ENCODE measurements around the gene MAP1LC3A. TPM values are rescaled to one million over a fixed set of nuclear protein-coding genes. Genes with fewer than 3 reads are reported as not detected.
A peak's percentile ranks its signal among the peaks of the same experiment; 100 is the strongest.

MAP1LC3A gene
- total and polyA plus RNA-seq, 5 experiments from 2014 or later = 0.94 to 2.4 (median 1.6) TPM

- peak in 4 of 10 donors; percentile 12 to 66 (median 26) for DNase-seq
- H3K27me3 Mint-ChIP-seq = no peaks in the 10 kb centered on the region
- H3K27ac Mint-ChIP-seq = peak overlapping the region in 9 of 10 donors; percentile 57 to 97 (median 93)
- H3K9me3 Mint-ChIP-seq = no peaks in the 10 kb centered on the region
- H3K4me1 Mint-ChIP-seq = peaks cover 8 to 19% (median 17%) of the 10 kb centered on the region in 4 donors
- peak overlapping the region; percentile 57 to 90 (median 74) for H3K4me3 Mint-ChIP-seq
- no peak for ATAC-seq
- no peaks in the 10 kb centered on the region for H3K36me3 Mint-ChIP-seq
- POLR2A ChIA-PET = interaction anchor here (1.7 to 1.9 kb wide), 2 partner anchors 15 to 117 kb away, joined by 5 read pairs; partner anchors contain the start of gene PIGU
These were observed 1.0 kb downstream of the MAP1LC3A start for GRCh38 chr20:34559311-34560140.

- Mint-ChIP-seq H3K4me1 (peaks cover 8 to 19% (median 17%) of the 10 kb centered on the region in 4 donors), H3K27ac (peak overlapping the region; percentile 19 to 96 (median 88)), H3K9me3 (no peaks in the 10 kb centered on the region), H3K27me3 (no peaks in the 10 kb centered on the region), H3K4me3 (peak overlapping the region; percentile 30 to 84 (median 58)), H3K36me3 (no peaks in the 10 kb centered on the region)
- ATAC-seq (no peak), DNase-seq (no peak)
- POLR2A ChIA-PET = no interaction called here
These were observed 1.6 kb downstream of the MAP1LC3A start for GRCh38 chr20:34560141-34560523.

GRCh38 chr20:34560614-34561013 lies 2.1 kb downstream of the MAP1LC3A start:
- Mint-ChIP-seq H3K4me1 (peaks cover 8 to 19% (median 17%) of the 10 kb centered on the region in 4 donors), H3K9me3 (no peaks in the 10 kb centered on the region), H3K27me3 (no peaks in the 10 kb centered on the region), H3K27ac (peak overlapping the region; percentile 19 to 95 (median 88)), H3K4me3 (peak overlapping the region in 5 of 10 donors; percentile 39 to 76 (median 62)), H3K36me3 (no peaks in the 10 kb centered on the region)
- no peak for DNase-seq
- ATAC-seq = no peak
- POLR2A ChIA-PET = no interaction called here

- POLR2A ChIA-PET = no interaction called here
- H3K9me3 Mint-ChIP-seq = no peaks in the 10 kb centered on the region
- ATAC-seq = no peak
- peak overlapping the region; percentile 47 to 95 (median 82) for H3K27ac Mint-ChIP-seq
- H3K4me1 Mint-ChIP-seq = peaks cover 8 to 19% (median 17%) of the 10 kb centered on the region in 4 donors
- peak overlapping the region in 4 of 10 donors; percentile 8 to 46 (median 44) for H3K4me3 Mint-ChIP-seq
- H3K27me3 Mint-ChIP-seq = no peaks in the 10 kb centered on the region
- no peak for DNase-seq
- peaks cover 0 to 2% (median 0%) of the 10 kb centered on the region in 3 donors for H3K36me3 Mint-ChIP-seq
These were observed 3.1 kb downstream of the MAP1LC3A start for GRCh38 chr20:34561661-34562060.

GRCh38 chr20:34562641-34563040 lies 4.1 kb downstream of the MAP1LC3A start:
- peaks cover 0 to 3% (median 0%) of the 10 kb centered on the region in 3 donors for H3K36me3 Mint-ChIP-seq
- peaks cover 8 to 15% (median 12%) of the 10 kb centered on the region in 4 donors for H3K4me1 Mint-ChIP-seq
- no peaks in the 10 kb centered on the region for H3K27me3 Mint-ChIP-seq
- no peak for ATAC-seq
- H3K9me3 Mint-ChIP-seq = no peaks in the 10 kb centered on the region
- POLR2A ChIA-PET = no interaction called here
- no peak for DNase-seq
- no peak overlapping the region for H3K4me3 Mint-ChIP-seq
- peak overlapping the region in 4 of 10 donors; percentile 35 to 85 (median 78) for H3K27ac Mint-ChIP-seq

- Mint-ChIP-seq H3K9me3 (no peaks in the 10 kb centered on the region), H3K4me1 (peaks cover 0 to 9% (median under 1%) of the 10 kb centered on the region in 4 donors), H3K27me3 (no peaks in the 10 kb centered on the region), H3K36me3 (peaks cover 0 to 14% (median 0%) of the 10 kb centered on the region in 3 donors), H3K27ac (no peak overlapping the region), H3K4me3 (no peak overlapping the region)
- no peak for ATAC-seq
- POLR2A ChIA-PET = no interaction called here
- no peak for DNase-seq
These were observed 6.3 kb downstream of the MAP1LC3A start for GRCh38 chr20:34564833-34565232.

- POLR2A ChIA-PET = no interaction called here
- Mint-ChIP-seq H3K4me3 (no peak overlapping the region), H3K9me3 (no peaks in the 10 kb centered on the region), H3K27me3 (no peaks in the 10 kb centered on the region), H3K36me3 (peaks cover 0 to 27% (median 2%) of the 10 kb centered on the region in 3 donors), H3K27ac (peak overlapping the region in 1 of 10 donors; percentile 21), H3K4me1 (peaks cover 0 to 6% (median 1%) of the 10 kb centered on the region in 4 donors)
- ATAC-seq (no peak), DNase-seq (no peak)
These were observed 8.7 kb downstream of the MAP1LC3A start for GRCh38 chr20:34566978-34567891.

- no peak overlapping the region for H3K4me3 Mint-ChIP-seq
- POLR2A ChIA-PET = no interaction called here
These were observed 9.7 kb downstream of the MAP1LC3A start for GRCh38 chr20:34567892-34568865.

GRCh38 chr20:34569598-34569997 lies 11.1 kb downstream of the MAP1LC3A start:
- no peak overlapping the region for H3K27ac Mint-ChIP-seq
- ATAC-seq (no peak), DNase-seq (no peak)
- H3K4me3 Mint-ChIP-seq = no peak overlapping the region
- POLR2A ChIA-PET = no interaction called here
- H3K36me3 Mint-ChIP-seq = peaks cover 0 to 38% (median 11%) of the 10 kb centered on the region in 3 donors
- no peaks in the 10 kb centered on the region for H3K27me3 Mint-ChIP-seq
- H3K4me1 Mint-ChIP-seq = peaks cover 0 to 6% (median 0%) of the 10 kb centered on the region in 4 donors
- H3K9me3 Mint-ChIP-seq = no peaks in the 10 kb centered on the region

More at GRCh38 chr20:34567892-34568865, 9.7 kb downstream of the MAP1LC3A start:
- Mint-ChIP-seq H3K27ac (peak overlapping the region in 3 of 10 donors; percentile 20 to 70 (median 41)), H3K27me3 (no peaks in the 10 kb centered on the region), H3K9me3 (no peaks in the 10 kb centered on the region), H3K4me1 (peaks cover 0 to 6% (median 0%) of the 10 kb centered on the region in 4 donors), H3K36me3 (peaks cover 0 to 28% (median 2%) of the 10 kb centered on the region in 3 donors)
- no peak for ATAC-seq
- no peak for DNase-seq

GRCh38 chr20:34570859-34571306 lies 12.4 kb downstream of the MAP1LC3A start:
- no peak for DNase-seq
- H3K27ac Mint-ChIP-seq = peak overlapping the region in 6 of 10 donors; percentile 17 to 70 (median 51)
- H3K4me1 Mint-ChIP-seq = peaks cover 0 to 6% (median 0%) of the 10 kb centered on the region in 4 donors
- H3K27me3 Mint-ChIP-seq = no peaks in the 10 kb centered on the region
- H3K4me3 Mint-ChIP-seq = no peak overlapping the region
- peaks cover 0 to 47% (median 11%) of the 10 kb centered on the region in 3 donors for H3K36me3 Mint-ChIP-seq
- no peak for ATAC-seq
- POLR2A ChIA-PET = no interaction called here
- no peaks in the 10 kb centered on the region for H3K9me3 Mint-ChIP-seq

GRCh38 chr20:34571753-34572152 lies 13.2 kb downstream of the MAP1LC3A start:
- DNase-seq (no peak), ATAC-seq (no peak)
- H3K27ac Mint-ChIP-seq = peak overlapping the region in 3 of 10 donors; percentile 29 to 82 (median 31)
- no peaks in the 10 kb centered on the region for H3K27me3 Mint-ChIP-seq
- POLR2A ChIA-PET = no interaction called here
- H3K4me3 Mint-ChIP-seq = no peak overlapping the region
- H3K36me3 Mint-ChIP-seq = peaks cover 0 to 46% (median 11%) of the 10 kb centered on the region in 3 donors
- no peaks in the 10 kb centered on the region for H3K9me3 Mint-ChIP-seq
- peaks cover 0 to 6% (median 0%) of the 10 kb centered on the region in 4 donors for H3K4me1 Mint-ChIP-seq

All from naive thymus-derived CD8-positive, alpha-beta T cell (primary cell).